IMR-90 (cell line): ENCODE results near the gene SV2C. TPM values are rescaled to one million over a fixed set of nuclear protein-coding genes. Genes with fewer than 3 reads are reported as not detected.

Source experiments
- ATAC-seq: fragments of 200-7000 bp; cut with Tn5 transposase; 2 replicates; pipeline ENCODE4 v1.9.1; 2020; ENCODE audit warnings: low read depth, mild to moderate bottlenecking, moderate library complexity
- BruUV-seq: library from RNA; stranded (reverse); fragments of 400-500 nt; replicated peaks from 2 replicates; lab custom pipeline; 2021; lab: Mats Ljungman, UMichigan
- CTCF ChIA-PET: fragments of 300-600 bp; formaldehyde crosslinking; extraction: SDS; loops from one replicate; lab custom pipeline; 2021; ENCODE audit warnings: antibody characterized with exemption; lab: Yijun Ruan, JAX
- POLR2A ChIA-PET: fragments of 300-600 bp; sonication (Branson Sonifier 250); formaldehyde crosslinking; loops from one replicate; lab custom pipeline; 2022; ENCODE audit warnings: antibody characterized with exemption; ENCODE audit not compliant: unreplicated experiment; lab: Charles Lee
- DNase-seq: peaks from one replicate; pipeline ENCODE4 v3.0.0; 2013
- H2AFZ ChIP-seq: replicated peaks from 2 replicates; pipeline ENCODE3; 2013; ENCODE audit warnings: low read length, mild to moderate bottlenecking; ENCODE audit not compliant: poor library complexity
- H2AK5ac ChIP-seq: 2 replicates; pipeline ENCODE4 v1.6.1; 2013; ENCODE audit warnings: low read depth, low read length, inconsistent platforms
- H2AK9ac ChIP-seq: replicated peaks from 2 replicates; pipeline ENCODE3; 2013; ENCODE audit warnings: mild to moderate bottlenecking, low read depth, low read length, moderate library complexity; ENCODE audit not compliant: poor library complexity
- H2BK120ac ChIP-seq: 2 replicates; pipeline ENCODE4 v1.6.1; 2013; ENCODE audit warnings: low read depth, low read length, inconsistent platforms
- H2BK15ac ChIP-seq: 3 replicates; pipeline ENCODE4 v1.6.1; 2013; ENCODE audit warnings: low read depth, low read length, inconsistent platforms
- H2BK20ac ChIP-seq: 2 replicates; pipeline ENCODE4 v1.6.1; 2013; ENCODE audit warnings: low read depth, mild to moderate bottlenecking, inconsistent platforms, low read length, moderate library complexity
- H2BK5ac ChIP-seq: 2 replicates; pipeline ENCODE4 v1.6.1; 2013; ENCODE audit warnings: mild to moderate bottlenecking, low read depth, low read length, inconsistent platforms; ENCODE audit not compliant: poor library complexity, severe bottlenecking
- H3K14ac ChIP-seq: replicated peaks from 2 replicates; pipeline ENCODE4 v1.6.1; 2013; ENCODE audit warnings: low read depth, low read length, inconsistent platforms
- H3K18ac ChIP-seq: 2 replicates; pipeline ENCODE4 v1.6.1; 2013; ENCODE audit warnings: low read depth, low read length, control low read depth
- H3K23ac ChIP-seq: 2 replicates; pipeline ENCODE4 v1.6.1; 2013; ENCODE audit warnings: low read depth, low read length, inconsistent platforms
- H3K27ac ChIP-seq: 2 replicates; pipeline ENCODE4 v1.5.1; 2013; ENCODE audit warnings: mild to moderate bottlenecking, control low read depth, low read length; ENCODE audit not compliant: insufficient read depth
- H3K27me3 ChIP-seq: 2 replicates; pipeline ENCODE4 v1.6.1; 2013; ENCODE audit warnings: low read length; ENCODE audit not compliant: control insufficient read depth, insufficient read depth
- H3K36me3 ChIP-seq: 2 replicates; pipeline ENCODE4 v1.6.1; 2013; ENCODE audit warnings: low read length, mixed read lengths; ENCODE audit not compliant: control insufficient read depth, insufficient read depth
- H3K4ac ChIP-seq: 2 replicates; pipeline ENCODE4 v1.6.1; 2013; ENCODE audit warnings: low read depth, low read length, inconsistent platforms
- H3K4me1 ChIP-seq: 2 replicates; pipeline ENCODE4 v1.6.1; 2013; ENCODE audit warnings: low read length, mixed read lengths; ENCODE audit not compliant: control insufficient read depth, insufficient read depth
- H3K4me2 ChIP-seq: 2 replicates; pipeline ENCODE4 v1.6.1; 2013; ENCODE audit warnings: low read depth, mild to moderate bottlenecking, control low read depth, low read length, moderate library complexity
- H3K4me3 ChIP-seq: 2 replicates; pipeline ENCODE4 v1.5.1; 2013; ENCODE audit warnings: low read depth, mild to moderate bottlenecking, control low read depth, low read length, moderate library complexity; ENCODE audit not compliant: insufficient read depth
- H3K56ac ChIP-seq: 2 replicates; pipeline ENCODE4 v1.6.1; 2013; ENCODE audit warnings: low read length, inconsistent platforms; ENCODE audit not compliant: insufficient read depth; ENCODE audit errors: extremely low read depth
- H3K79me1 ChIP-seq, 2 experiments: 2 replicates each; pipeline ENCODE4 v1.6.1; 2013; ENCODE audit warnings: low read length in 2 of 2, inconsistent platforms in 1 of 2, low read depth in 1 of 2
- H3K9ac ChIP-seq: 2 replicates; pipeline ENCODE4 v1.6.1; 2013; ENCODE audit warnings: low read depth, low read length, control low read depth
- H3K9me1 ChIP-seq: 2 replicates; pipeline ENCODE4 v1.6.1; 2013; ENCODE audit warnings: low read length, inconsistent platforms; ENCODE audit not compliant: insufficient read depth
- H3K9me3 ChIP-seq: 2 replicates; pipeline ENCODE4 v1.6.1; 2013; ENCODE audit warnings: low read length; ENCODE audit not compliant: control insufficient read depth, insufficient read depth
- H4K20me1 ChIP-seq: 2 replicates; pipeline ENCODE4 v1.6.1; 2013; ENCODE audit warnings: low read length, inconsistent platforms; ENCODE audit not compliant: insufficient read depth
- H4K5ac ChIP-seq: 2 replicates; pipeline ENCODE4 v1.6.1; 2013; ENCODE audit warnings: mild to moderate bottlenecking, low read depth, low read length, control low read depth
- H4K8ac ChIP-seq, 2 experiments: 2 replicates each; pipeline ENCODE4 v1.6.1; 2013; ENCODE audit warnings: low read depth in 2 of 2, low read length in 2 of 2, control low read depth in 1 of 2, inconsistent platforms in 1 of 2
- H4K91ac ChIP-seq: 2 replicates; pipeline ENCODE4 v1.6.1; 2013; ENCODE audit warnings: low read depth, low read length, inconsistent platforms; ENCODE audit not compliant: insufficient read depth
- BHLHE40 ChIP-seq: fragments of 150-350 bp; IDR thresholded peaks from 2 replicates; pipeline ENCODE4 v1.6.1; 2016; ENCODE audit warnings: mild to moderate bottlenecking, low read depth, low read length
- CEBPB ChIP-seq: IDR thresholded peaks from 2 replicates; pipeline ENCODE4 v1.6.1; 2012; ENCODE audit warnings: low read depth, low read length, improper control_type of control experiment
- CHD1 ChIP-seq: IDR thresholded peaks from 2 replicates; pipeline ENCODE4 v1.6.1; 2012; ENCODE audit warnings: low read depth, low read length, improper control_type of control experiment
- CTCF ChIP-seq: conservative IDR thresholded peaks from 2 replicates; pipeline ENCODE4 v1.5.1; 2012; ENCODE audit warnings: mild to moderate bottlenecking, low read depth, low read length, improper control_type of control experiment
- ELK1 ChIP-seq: fragments of 150-350 bp; IDR thresholded peaks from 2 replicates; pipeline ENCODE4 v1.6.1; 2016; ENCODE audit warnings: low read depth, mild to moderate bottlenecking, low read length, moderate library complexity, borderline replicate concordance
- FOS ChIP-seq: fragments of 150-350 bp; IDR thresholded peaks from 2 replicates; pipeline ENCODE4 v1.6.1; 2016; ENCODE audit warnings: low read depth, low read length
- MAFK ChIP-seq: IDR thresholded peaks from 2 replicates; pipeline ENCODE4 v1.6.1; 2012; ENCODE audit warnings: low read depth, low read length, improper control_type of control experiment
- MAZ ChIP-seq: IDR thresholded peaks from 2 replicates; pipeline ENCODE4 v1.6.1; 2012; ENCODE audit warnings: low read depth, mild to moderate bottlenecking, low read length, improper control_type of control experiment, moderate library complexity, borderline replicate concordance
- NFE2L2 ChIP-seq: fragments of 150-350 bp; IDR thresholded peaks from 2 replicates; pipeline ENCODE4 v1.6.1; 2016; ENCODE audit warnings: low read depth, mild to moderate bottlenecking, low read length
- RAD21 ChIP-seq: IDR thresholded peaks from 2 replicates; pipeline ENCODE4 v1.6.1; 2012; ENCODE audit warnings: low read length, improper control_type of control experiment
- RCOR1 ChIP-seq: IDR thresholded peaks from 2 replicates; pipeline ENCODE4 v1.6.1; 2012; ENCODE audit warnings: mild to moderate bottlenecking, low read length, improper control_type of control experiment; ENCODE audit not compliant: insufficient replicate concordance
- SMC3 ChIP-seq: fragments of 150-350 bp; IDR thresholded peaks from 2 replicates; pipeline ENCODE4 v1.6.1; 2016; ENCODE audit warnings: low read depth, mild to moderate bottlenecking, antibody characterized with exemption, low read length, moderate library complexity
- WGBS, 2 experiments: methylation state at CpG; one replicate each; pipeline versions ENCODE4 v1.1.5 to v1.1.7; 2013; ENCODE audit warnings: missing lambda C conversion rate in 2 of 2; ENCODE audit not compliant: insufficient read length in 1 of 2; ENCODE audit errors: extremely low coverage in 2 of 2; 5-methylcytosine and 5-hydroxymethylcytosine counted together
- dilution Hi-C: fragments of 300-500 bp; cut with HindIII; formaldehyde crosslinking; loops from one replicate; pipeline ENCODE4 v1.14.3; 2018; ENCODE audit warnings: low sequenced_read_pairs; ENCODE audit not compliant: unreplicated experiment
- in situ Hi-C: fragments of 300-500 bp; cut with MboI; formaldehyde crosslinking; loops from 3 replicates; pipeline ENCODE4 v1.14.3; 2019; ENCODE audit warnings: low sequenced_read_pairs, inconsistent platforms, mixed read lengths
- intact Hi-C: fragments of 100-400 bp; cut with micrococcal nuclease; formaldehyde crosslinking; loops from 2 replicates; pipeline ENCODE4 v1.10.0; 2022
- polyA plus RNA-seq, 3 experiments: library from polyadenylated mRNA; depleted of rRNA; stranded (reverse); fragments of >200 nt; gene quantifications; 2 replicates each; pipeline ENCODE4 v1.2.3, GENCODE V29; 2012; ENCODE audit warnings: low replicate concordance in 1 of 3
- total RNA-seq: library from RNA; depleted of rRNA; stranded (reverse); fragments of >200 nt; gene quantifications from 2 replicates; pipeline ENCODE4 v1.2.3, GENCODE V29; 2012

SV2C gene
- total and polyA plus RNA-seq, 2 of the 4 experiments (the other 2 are of a cell fraction) = not detected

GRCh38 chr5:76368941-76369340, 285.8 kb downstream of the SV2C start:
- no peak overlapping the region for H3K4ac ChIP-seq
- no peak overlapping the region for H2BK5ac ChIP-seq
- H4K8ac ChIP-seq = no peak overlapping the region
- no peaks in the 10 kb centered on the region for H3K36me3 ChIP-seq
- no peak overlapping the region for H3K27ac ChIP-seq
- H4K91ac ChIP-seq = no peak overlapping the region
- H3K18ac ChIP-seq = no peak overlapping the region
- ChIA-PET CTCF (no interaction called here), POLR2A (no interaction called here)
- peaks cover 8% of the 10 kb centered on the region for H3K4me1 ChIP-seq
- dilution Hi-C loops (no loop called here), in situ Hi-C loops (no loop called here), intact Hi-C loops (no loop called here)
- no peak overlapping the region for H4K5ac ChIP-seq
- no CpG with 5 or more reads among the region's 1 CpG for WGBS, 2 experiments
- no peak overlapping the region for H2AFZ ChIP-seq
- peaks cover 6% of the 10 kb centered on the region for H3K27me3 ChIP-seq
- H3K79me1 ChIP-seq = no peaks in the 10 kb centered on the region
- BruUV-seq = no TSS peak
- TF ChIP-seq MAFK (no peak), BHLHE40 (no peak), NFE2L2 (no peak), RAD21 (no peak), RCOR1 (no peak), FOS (no peak), ELK1 (no peak), MAZ (no peak), CHD1 (no peak), CEBPB (no peak), SMC3 (no peak), CTCF (no peak)
- no peak overlapping the region for H3K23ac ChIP-seq
- H2AK5ac ChIP-seq = no peak overlapping the region
- no peaks in the 10 kb centered on the region for H3K9me3 ChIP-seq
- ATAC-seq (no peak), DNase-seq (no peak)
- H3K9me1 ChIP-seq = peaks cover 4% of the 10 kb centered on the region
- H4K20me1 ChIP-seq = no peaks in the 10 kb centered on the region
- no peak overlapping the region for H2AK9ac ChIP-seq
- no peak overlapping the region for H3K4me3 ChIP-seq
- H3K14ac ChIP-seq = no peak overlapping the region
- no peak overlapping the region for H2BK20ac ChIP-seq
- H2BK120ac ChIP-seq = no peak overlapping the region
- no peak overlapping the region for H3K56ac ChIP-seq
- no peak overlapping the region for H3K4me2 ChIP-seq
- H2BK15ac ChIP-seq = no peak overlapping the region
- H3K9ac ChIP-seq = no peak overlapping the region
